Esophagus squamous epithelium (tissue), 5 donors: ENCODE results near the gene CHIT1. TPM values are rescaled to one million over a fixed set of nuclear protein-coding genes. Genes with fewer than 3 reads are reported as not detected.

Experiments used
- DNase-seq: peaks from one replicate; lab custom pipeline; 2025; lab: John Stamatoyannopoulos, UW
- H3K27ac ChIP-seq, 4 donors: fragments of 200-600 bp; sonication (generic); one replicate each; pipeline ENCODE4 v1.5.1; 2016 to 2019; ENCODE audit warnings: mild to moderate bottlenecking in 1 of 4
- H3K27me3 ChIP-seq, 4 donors: fragments of 200-600 bp; sonication (generic); 1 replicate in 3 of 4; 2 replicates in 1 of 4; pipeline versions ENCODE4 v1.5.1 to v1.6.0; 2017 to 2021; ENCODE audit warnings: antibody characterized with exemption in 1 of 4
- H3K36me3 ChIP-seq, 3 donors: fragments of 200-600 bp; sonication (generic); one replicate each; pipeline ENCODE4 v1.5.1; 2016 to 2019
- H3K4me1 ChIP-seq, 3 donors: fragments of 200-600 bp; sonication (generic); one replicate each; pipeline ENCODE4 v1.5.1; 2017 to 2019
- H3K4me3 ChIP-seq, 4 donors: fragments of 200-600 bp; sonication (generic); 1 replicate in 3 of 4; 2 replicates in 1 of 4; pipeline ENCODE4 v1.5.1; 2016 to 2019; ENCODE audit warnings: mild to moderate bottlenecking in 2 of 4, moderate library complexity in 1 of 4
- H3K9me3 ChIP-seq, 3 donors: fragments of 200-600 bp; sonication (generic); one replicate each; pipeline ENCODE4 v1.5.1; 2016 to 2019
- POLR2A ChIP-seq, 4 donors: fragments of 450-650 bp; IDR thresholded peaks; one replicate each; pipeline ENCODE4 v1.6.1; 2017; ENCODE audit warnings: antibody characterized with exemption in 4 of 4, mild to moderate bottlenecking in 4 of 4, moderate library complexity in 3 of 4
- WGBS, 2 donors: methylation state at CpG; one replicate each; pipeline ENCODE4 v1.1.5; 2018; 5-methylcytosine and 5-hydroxymethylcytosine counted together
- intact Hi-C: fragments of 100-400 bp; cut with DNase I; formaldehyde crosslinking; loops from one replicate; pipeline ENCODE4 v1.15.0; 2022
- total RNA-seq, 4 donors: library from RNA; depleted of rRNA; stranded (reverse); fragments of >200 nt; gene quantifications; one replicate each; pipeline ENCODE4 v1.1.0, GENCODE V29; 2016
- TF ChIP-seq, protein P1 (sequence below), 6 experiments: fragments of 450-650 bp in 4 of 6; fragments of 200-600 bp in 2 of 6; sonication (generic) in 2 of 6; IDR thresholded peaks; one replicate each; pipeline ENCODE4 v1.5.1; 2016 to 2019; ENCODE audit warnings: antibody characterized with exemption in 6 of 6, mild to moderate bottlenecking in 4 of 6, moderate library complexity in 4 of 6
- donor health status: DM: yes; HTN: yes; CAD: no.

CHIT1 gene
- total RNA-seq, 4 donors from 2014 or later: 1.00 TPM; not detected in 3

- DNase-seq: peak; percentile 51
- no peaks in the 10 kb centered on the region for H3K36me3 ChIP-seq
- intact Hi-C loops: loop anchor here (2.0 to 5.0 kb wide), 2 partner anchors 34 to 63 kb away; partner anchors contain the start of gene BTG2
- WGBS, 2 donors: 0 to 76% methylated on average over 2 to 7 of the region's 32 CpGs
- H3K9me3 ChIP-seq: no peaks in the 10 kb centered on the region
- H3K27me3 ChIP-seq: no peaks in the 10 kb centered on the region
- peak overlapping the region; percentile 83 to 95 (median 92) for H3K27ac ChIP-seq
- H3K4me3 ChIP-seq: peak overlapping the region; percentile 4 to 54 (median 25)
- peaks cover 30 to 85% (median 61%) of the 10 kb centered on the region in 3 donors for H3K4me1 ChIP-seq
- TF ChIP-seq, protein P1, sequence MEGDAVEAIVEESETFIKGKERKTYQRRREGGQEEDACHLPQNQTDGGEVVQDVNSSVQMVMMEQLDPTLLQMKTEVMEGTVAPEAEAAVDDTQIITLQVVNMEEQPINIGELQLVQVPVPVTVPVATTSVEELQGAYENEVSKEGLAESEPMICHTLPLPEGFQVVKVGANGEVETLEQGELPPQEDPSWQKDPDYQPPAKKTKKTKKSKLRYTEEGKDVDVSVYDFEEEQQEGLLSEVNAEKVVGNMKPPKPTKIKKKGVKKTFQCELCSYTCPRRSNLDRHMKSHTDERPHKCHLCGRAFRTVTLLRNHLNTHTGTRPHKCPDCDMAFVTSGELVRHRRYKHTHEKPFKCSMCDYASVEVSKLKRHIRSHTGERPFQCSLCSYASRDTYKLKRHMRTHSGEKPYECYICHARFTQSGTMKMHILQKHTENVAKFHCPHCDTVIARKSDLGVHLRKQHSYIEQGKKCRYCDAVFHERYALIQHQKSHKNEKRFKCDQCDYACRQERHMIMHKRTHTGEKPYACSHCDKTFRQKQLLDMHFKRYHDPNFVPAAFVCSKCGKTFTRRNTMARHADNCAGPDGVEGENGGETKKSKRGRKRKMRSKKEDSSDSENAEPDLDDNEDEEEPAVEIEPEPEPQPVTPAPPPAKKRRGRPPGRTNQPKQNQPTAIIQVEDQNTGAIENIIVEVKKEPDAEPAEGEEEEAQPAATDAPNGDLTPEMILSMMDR (IDR thresholded peaks at IDR 0.05): peak; percentile 98 to 100 (median 99)
- peak in 2 of 4 donors; percentile 44 to 61 for TF ChIP-seq POLR2A (IDR thresholded peaks at IDR 0.05)
These were observed 43.9 kb upstream of the CHIT1 start for GRCh38 chr1:203273206-203273868.

DNA sequence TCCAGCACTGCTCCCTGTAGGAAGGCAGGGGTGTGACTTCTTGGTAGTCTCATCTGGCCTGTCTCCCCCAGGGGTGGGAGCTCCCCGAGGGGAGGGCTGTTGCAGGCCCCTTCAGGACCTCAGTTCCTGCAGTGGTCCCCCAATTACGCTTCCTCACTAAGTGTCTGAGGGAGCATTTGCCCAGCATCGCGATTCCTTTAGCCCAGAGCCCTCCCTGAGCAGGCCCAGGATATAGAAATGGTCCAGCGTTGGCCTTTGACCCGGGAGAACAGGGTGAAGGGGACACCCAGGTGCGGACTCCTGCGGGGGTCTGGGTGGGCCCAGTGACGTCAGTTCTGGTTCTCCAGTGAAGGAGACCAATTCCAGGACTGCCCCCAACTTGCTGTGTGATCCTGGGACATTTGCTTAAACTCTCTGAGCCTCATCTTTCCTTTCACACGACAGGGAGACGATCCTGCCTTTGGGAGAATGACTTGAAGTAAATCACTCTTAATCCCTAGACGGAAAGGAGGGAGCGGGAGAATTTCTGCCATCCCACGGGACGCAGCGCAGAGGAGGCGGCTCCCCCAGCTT is 43.2 kb upstream of the CHIT1 start:
- WGBS, 2 donors: 4 to 11% methylated on average over 8 to 10 of the region's 17 CpGs
- peak overlapping the region; percentile 83 to 95 (median 92) for H3K27ac ChIP-seq
- peak overlapping the region in 3 of 4 donors; percentile 20 to 54 (median 30) for H3K4me3 ChIP-seq
- no peaks in the 10 kb centered on the region for H3K9me3 ChIP-seq
- intact Hi-C loops: loop anchor here (2.0 to 5.0 kb wide), 2 partner anchors 35 to 64 kb away; partner anchors contain the start of gene BTG2
- TF ChIP-seq POLR2A (IDR thresholded peaks at IDR 0.05): no peak
- TF ChIP-seq, protein P1 (IDR thresholded peaks at IDR 0.05): no peak
- H3K36me3 ChIP-seq: no peaks in the 10 kb centered on the region
- no peak for DNase-seq
- H3K4me1 ChIP-seq: peaks cover 26 to 82% (median 55%) of the 10 kb centered on the region in 3 donors
- H3K27me3 ChIP-seq: no peaks in the 10 kb centered on the region

DNA sequence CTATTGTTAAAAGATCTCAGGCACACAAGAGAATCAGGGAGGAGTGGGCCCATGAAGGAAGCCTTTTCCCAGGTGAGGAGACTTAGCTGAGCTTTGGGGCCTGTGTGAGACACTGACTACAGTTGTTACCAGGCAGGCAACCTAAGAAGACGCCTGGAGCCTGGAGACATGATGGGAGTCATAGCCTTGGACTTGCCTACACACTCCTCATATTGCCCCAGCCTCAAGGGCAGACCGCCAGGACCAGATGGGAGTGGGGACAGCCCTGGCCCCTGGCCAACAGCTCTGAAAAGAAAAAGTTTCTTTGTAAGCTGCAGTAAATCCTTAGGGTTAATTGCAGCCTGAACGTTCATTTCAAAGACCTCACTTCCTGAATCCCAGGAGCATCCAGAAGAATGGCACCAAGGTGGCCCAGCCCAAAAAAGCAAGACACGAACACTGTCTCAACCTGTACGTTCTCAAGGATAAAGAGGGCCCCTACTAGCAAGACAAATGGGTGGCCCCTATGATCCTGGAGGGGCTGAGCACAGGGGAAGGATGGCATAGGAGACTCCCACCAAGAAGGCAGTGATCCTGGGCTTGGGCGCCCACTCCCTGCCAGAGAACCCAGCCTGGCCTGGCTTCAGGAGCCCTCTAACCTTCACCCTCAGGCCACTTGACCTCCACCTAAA is 42.6 kb upstream of the CHIT1 start:
- H3K4me1 ChIP-seq: peaks cover 26 to 82% (median 49%) of the 10 kb centered on the region in 3 donors

DNA sequence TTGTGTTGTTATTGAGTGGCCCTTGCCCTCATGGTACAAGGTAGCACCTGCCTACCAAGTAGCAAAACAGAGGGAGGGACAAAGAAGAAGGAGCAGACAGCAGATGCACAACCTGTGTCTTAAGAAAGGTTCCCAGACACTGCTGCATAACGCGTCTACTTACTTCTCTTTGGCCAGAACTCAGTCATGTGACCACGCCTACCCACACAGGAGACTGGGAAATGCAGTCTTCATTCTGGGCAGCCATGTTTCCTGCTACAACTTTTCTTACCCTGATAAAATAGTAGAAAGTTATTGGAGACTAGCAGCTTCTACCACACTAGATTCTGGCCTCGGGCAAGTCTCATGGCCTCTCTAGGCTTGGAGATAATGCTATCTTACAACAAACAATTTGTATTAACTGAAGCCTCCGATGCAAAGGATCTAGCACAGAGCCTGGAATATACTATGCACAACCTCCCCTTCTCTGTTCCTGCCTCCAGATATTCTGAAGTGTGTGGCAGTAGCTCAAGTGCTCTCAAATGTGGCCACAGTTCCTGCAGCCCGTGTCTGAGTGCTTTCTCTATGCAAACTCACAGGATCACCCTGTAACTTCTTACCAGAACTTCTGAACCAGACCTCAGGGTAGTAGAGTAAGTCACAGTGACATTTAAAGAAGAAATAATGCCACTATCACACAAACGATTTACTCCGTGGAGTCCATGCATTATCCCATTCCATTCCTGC is 41.7 kb upstream of the CHIT1 start:
- WGBS, 2 donors: 34 to 37% methylated on average over 8 of the region's 8 CpGs
- Histone ChIP-seq H3K4me3 (no peak overlapping the region), H3K4me1 (peaks cover 26 to 73% (median 41%) of the 10 kb centered on the region in 3 donors)

More for the DNA sequence above, 42.6 kb upstream of the CHIT1 start:
- H3K36me3 ChIP-seq: no peaks in the 10 kb centered on the region
- H3K4me3 ChIP-seq: no peak overlapping the region
- 48 to 55% methylated on average over 2 to 6 of the region's 6 CpGs for WGBS, 2 donors
- TF ChIP-seq, protein P1 (IDR thresholded peaks at IDR 0.05): no peak
- TF ChIP-seq POLR2A (IDR thresholded peaks at IDR 0.05): no peak
- H3K27me3 ChIP-seq: no peaks in the 10 kb centered on the region
- no peaks in the 10 kb centered on the region for H3K9me3 ChIP-seq
- H3K27ac ChIP-seq: no peak overlapping the region
- intact Hi-C loops: loop anchor here (2.0 to 5.0 kb wide), 2 partner anchors 35 to 65 kb away; partner anchors contain the start of gene BTG2
- no peak for DNase-seq

More for the DNA sequence above, 41.7 kb upstream of the CHIT1 start:
- DNase-seq: no peak
- Histone ChIP-seq H3K36me3 (no peaks in the 10 kb centered on the region), H3K9me3 (no peaks in the 10 kb centered on the region), H3K27ac (no peak overlapping the region), H3K27me3 (no peaks in the 10 kb centered on the region)
- intact Hi-C loops: loop anchor here (5.0 kb wide), 1 partner anchor 36 kb away; the partner anchor contains the start of gene BTG2
- TF ChIP-seq POLR2A (IDR thresholded peaks at IDR 0.05): no peak
- TF ChIP-seq, protein P1 (IDR thresholded peaks at IDR 0.05): no peak
